ENCODE data around the gene COLEC11. TPM values are rescaled to one million over a fixed set of nuclear protein-coding genes. Genes with fewer than 3 reads are reported as not detected.

Gene COLEC11
- total and polyA plus RNA-seq, 2 experiments from 2014 or later, result 1.3 to 1.5 TPM

- TF ChIP-seq ZNF462 (CRISPR knock-in tag; IDR thresholded peaks at IDR 0.05), result no peak
- TF ChIP-seq JUNB (IDR thresholded peaks at IDR 0.05; ENCODE audit: unreplicated experiment), result no peak
- TF ChIP-seq POLR2AphosphoS5 (IDR thresholded peaks at IDR 0.05; ENCODE audit: low read depth), result no peak
These were observed 15.9 kb upstream of the COLEC11 start (continued) for GRCh38 chr2:3578987-3579386.

- H4K20me1 ChIP-seq (replicated peaks; ENCODE audit: insufficient read depth), result peaks cover 69% of the 10 kb centered on the region
- Mint-ChIP-seq H3K4me1 (peaks cover 31% of the 10 kb centered on the region), H3K27ac (no peak overlapping the region), H3K36me3 (ENCODE audit: low read depth) (peaks cover 84% of the 10 kb centered on the region), H3K9me3 (no peaks in the 10 kb centered on the region), H3K27me3 (ENCODE audit: insufficient read depth, low read depth, poor library complexity) (peaks cover 10% of the 10 kb centered on the region), H3K4me3 (no peak overlapping the region)
- ATAC-seq (no peak), DNase-seq (ENCODE audit: low spot score) (no peak)
- no peaks in the 10 kb centered on the region for H3K27me3 ChIP-seq (ENCODE audit: insufficient read depth)
- H3K4me2 ChIP-seq, result no peak overlapping the region
- H3K4me3 ChIP-seq, result no peak overlapping the region
- H3K9me2 ChIP-seq (ENCODE audit: insufficient read depth), result no peaks in the 10 kb centered on the region
- peaks cover 67% of the 10 kb centered on the region for H3K36me3 ChIP-seq (ENCODE audit: insufficient read depth)
- peaks cover 15% of the 10 kb centered on the region for H3K4me1 ChIP-seq (ENCODE audit: insufficient read depth)
- peaks cover 58% of the 10 kb centered on the region for H3K79me2 ChIP-seq (replicated peaks; ENCODE audit: insufficient read depth)
- H3F3A ChIP-seq (replicated peaks; ENCODE audit: low read depth), result peaks cover 41% of the 10 kb centered on the region
- no peak overlapping the region; the same call in 1 of the 2 replicates for H3K27ac ChIP-seq (ENCODE audit: low read depth)
- H2AFZ ChIP-seq, result no peak overlapping the region
- no peak for TF ChIP-seq ZNF462 (CRISPR knock-in tag; IDR thresholded peaks at IDR 0.05)
- no peak for TF ChIP-seq REST (IDR thresholded peaks at IDR 0.05; ENCODE audit: unreplicated experiment)
- TF ChIP-seq CREB1 (CRISPR knock-in tag; IDR thresholded peaks at IDR 0.05; ENCODE audit: low read depth), result no peak
These were observed 14.5 kb upstream of the COLEC11 start for GRCh38 chr2:3580449-3580848.

Data from GM23338 (cell line).